B cell (primary cell): ENCODE measurements around the gene BTG1. TPM values are rescaled to one million over a fixed set of nuclear protein-coding genes. Genes with fewer than 3 reads are reported as not detected.

Source experiments
- ATAC-seq: fragments of 200-7000 bp; cut with Tn5 transposase; one replicate; pipeline ENCODE4 v1.10.0; 2021; ENCODE audit warnings: low read depth, mild to moderate bottlenecking, moderate number of reproducible peaks, moderate library complexity
- CTCF ChIA-PET: fragments of 350-600 bp; sonication (Branson Sonifier 250); formaldehyde crosslinking; loops from one replicate; lab custom pipeline; 2021; ENCODE audit warnings: antibody characterized with exemption, inconsistent platforms; lab: Charles Lee
- POLR2A ChIA-PET: fragments of 350-600 bp; sonication (Branson Sonifier 250); formaldehyde crosslinking; loops from one replicate; lab custom pipeline; 2021; ENCODE audit warnings: antibody characterized with exemption; lab: Charles Lee
- DNase-seq: peaks from one replicate; pipeline ENCODE4 v3.0.0; 2013
- H2AFZ ChIP-seq: 2 replicates; pipeline ENCODE4 v1.6.1; 2012; ENCODE audit warnings: mild to moderate bottlenecking, low read depth, low read length; ENCODE audit not compliant: insufficient read depth, poor library complexity, severe bottlenecking
- H3K27ac ChIP-seq, 2 donors: 1 replicate in 1 of 2; 2 replicates in 1 of 2; pipeline ENCODE4 v1.5.1; 2012 to 2013; ENCODE audit warnings: low read length in 2 of 2, mild to moderate bottlenecking in 2 of 2, moderate library complexity in 1 of 2
- H3K27me3 ChIP-seq, 4 experiments: fragments of 200-600 bp in 1 of 4; sonication (generic) in 1 of 4; replicated peaks in 1 of 4; 1 replicate in 2 of 4; 2 replicates in 2 of 4; pipeline versions ENCODE4 v1.6.1 to v1.7.0; 2013 to 2016; ENCODE audit warnings: low read length in 3 of 4, mild to moderate bottlenecking in 2 of 4, mixed read lengths in 1 of 4, moderate library complexity in 1 of 4; ENCODE audit not compliant: insufficient read depth in 4 of 4, control insufficient read depth in 3 of 4; ENCODE audit errors: control extremely low read depth in 1 of 4
- H3K36me3 ChIP-seq, 2 experiments: replicated peaks in 1 of 2; 1 replicate in 1 of 2; 2 replicates in 1 of 2; pipeline versions ENCODE4 v1.6.1 to v1.7.1; 2013; ENCODE audit warnings: low read length in 1 of 2; ENCODE audit not compliant: insufficient read depth in 2 of 2, control insufficient read depth in 1 of 2; ENCODE audit errors: control extremely low read depth in 1 of 2, extremely low read depth in 1 of 2
- H3K4me1 ChIP-seq, 2 donors: fragments of 200-600 bp in 1 of 2; sonication (generic) in 1 of 2; 1 replicate in 1 of 2; 2 replicates in 1 of 2; pipeline versions ENCODE4 v1.5.1 to v1.6.1; 2013 to 2017; ENCODE audit warnings: low read length in 2 of 2; ENCODE audit not compliant: control insufficient read depth in 2 of 2, insufficient read depth in 2 of 2
- H3K4me2 ChIP-seq: replicated peaks from 2 replicates; pipeline ENCODE3; 2012; ENCODE audit warnings: mild to moderate bottlenecking, low read depth, low read length; ENCODE audit not compliant: poor library complexity, severe bottlenecking
- H3K4me3 ChIP-seq, 5 experiments: fragments of 200-600 bp in 1 of 5; sonication (generic) in 1 of 5; 1 replicate in 3 of 5; 2 replicates in 2 of 5; pipeline versions ENCODE4 v1.5.1 to v1.7.0; 2011 to 2016; ENCODE audit warnings: low read length in 4 of 5, mild to moderate bottlenecking in 4 of 5, low read depth in 2 of 5, control low read depth in 1 of 5, moderate library complexity in 1 of 5; ENCODE audit not compliant: insufficient read depth in 1 of 5; ENCODE audit errors: control extremely low read depth in 1 of 5, extremely low read depth in 1 of 5
- H3K79me2 ChIP-seq: fragments of 200-600 bp; sonication (generic); one replicate; pipeline ENCODE4 v1.6.0; 2016; ENCODE audit warnings: low read length; ENCODE audit not compliant: control insufficient read depth, insufficient read depth
- H3K9ac ChIP-seq: fragments of 200-600 bp; sonication (generic); 2 replicates; pipeline ENCODE4 v1.6.1; 2017; ENCODE audit warnings: mild to moderate bottlenecking, low read length, moderate library complexity
- H3K9me3 ChIP-seq, 3 donors: one replicate each; pipeline versions ENCODE4 v1.6.1 to v1.7.1; 2013; ENCODE audit warnings: low read length in 2 of 3; ENCODE audit not compliant: control insufficient read depth in 2 of 3, insufficient read depth in 1 of 3; ENCODE audit errors: control extremely low read depth in 1 of 3
- H4K20me1 ChIP-seq: 2 replicates; pipeline ENCODE4 v1.6.0; 2012; ENCODE audit warnings: mild to moderate bottlenecking, low read length; ENCODE audit not compliant: insufficient read depth, control insufficient read depth, poor library complexity, severe bottlenecking
- H3K27ac Mint-ChIP-seq: one replicate; pipeline ENCODE4 v1.8.0; 2021; ENCODE audit warnings: mixed read lengths
- H3K27me3 Mint-ChIP-seq: one replicate; pipeline ENCODE4 v1.8.0; 2021; ENCODE audit warnings: mixed read lengths
- H3K4me1 Mint-ChIP-seq: one replicate; pipeline ENCODE4 v1.8.0; 2021; ENCODE audit warnings: mixed read lengths
- H3K4me3 Mint-ChIP-seq: one replicate; pipeline ENCODE4 v1.8.0; 2021; ENCODE audit warnings: mixed read lengths
- H3K9me3 Mint-ChIP-seq: one replicate; pipeline ENCODE4 v1.8.0; 2022; ENCODE audit warnings: mixed read lengths; ENCODE audit not compliant: insufficient read depth
- CTCF ChIP-seq: fragments of 200-600 bp; IDR thresholded peaks from one replicate; pipeline ENCODE4 v1.8.0; 2022; ENCODE audit warnings: antibody characterized with exemption, mild to moderate bottlenecking
- EZH2 ChIP-seq: IDR thresholded peaks from 2 replicates; pipeline ENCODE4 v1.6.1; 2012; ENCODE audit warnings: borderline replicate concordance, low read depth, mild to moderate bottlenecking, moderate library complexity, low read length; ENCODE audit not compliant: insufficient read depth, poor library complexity, severe bottlenecking
- WGBS: methylation state at CpG from one replicate; pipeline ENCODE4 v1.1.5; 2013; ENCODE audit warnings: missing lambda C conversion rate; ENCODE audit not compliant: insufficient coverage; 5-methylcytosine and 5-hydroxymethylcytosine counted together
- intact Hi-C: fragments of 100-400 bp; cut with micrococcal nuclease; formaldehyde crosslinking; loops from one replicate; pipeline ENCODE4 v1.10.0; 2022
- polyA plus RNA-seq: library from polyadenylated mRNA; depleted of rRNA; stranded (reverse); fragments of >200 nt; gene quantifications from 2 replicates; pipeline ENCODE4 v1.2.3, GENCODE V29; 2012
- total RNA-seq, 2 donors: library from RNA; stranded (reverse); fragments of 120-200 nt in 1 of 2; gene quantifications; 1 replicate in 1 of 2; 2 replicates in 1 of 2; pipeline versions ENCODE4 v1.2.3 to v1.2.4, GENCODE V29; 2013 to 2022

BTG1 gene
- total and polyA plus RNA-seq, 2 donors (not counting 1 experiment from before 2014, with no cell fraction given) = 322 to 733 TPM

DNA sequence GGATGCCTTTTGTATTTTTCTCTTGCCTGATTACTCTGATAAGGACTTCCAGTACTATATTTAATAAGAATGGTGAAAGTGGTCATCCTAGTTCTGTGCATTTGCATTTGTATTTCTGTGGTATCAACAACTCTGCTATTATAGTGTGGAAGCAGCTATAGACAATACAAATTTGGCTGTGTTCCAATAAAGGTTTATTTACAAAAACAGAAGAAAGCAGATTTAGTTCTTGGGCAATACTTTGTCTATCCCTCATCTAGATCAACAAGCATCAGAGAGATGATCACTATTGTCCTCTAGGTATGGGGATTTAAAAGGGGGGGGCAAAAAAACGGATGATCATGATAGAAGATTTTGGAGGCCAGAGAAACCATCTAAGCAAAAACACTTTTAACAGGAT, 19.1 kb upstream of the BTG1 start:
- Histone ChIP-seq H4K20me1 (no peaks in the 10 kb centered on the region), H3K4me1 (peaks cover 40 to 58% of the 10 kb centered on the region in 2 donors), H3K9ac (no peak overlapping the region), H3K27me3 (no peaks in the 10 kb centered on the region), H3K27ac (peak overlapping the region in 1 of 2 donors; percentile 65), H3K4me2 (no peak overlapping the region), H3K79me2 (peaks cover 59% of the 10 kb centered on the region), H2AFZ (no peak overlapping the region), H3K36me3 (no peaks in the 10 kb centered on the region), H3K4me3 (no peak overlapping the region), H3K9me3 (peaks cover 0 to 1% (median 0%) of the 10 kb centered on the region in 3 donors)
- no CpG with 5 or more reads among the region's 1 CpG for WGBS
- Mint-ChIP-seq H3K9me3 (no peaks in the 10 kb centered on the region), H3K4me1 (peaks cover 70% of the 10 kb centered on the region), H3K27ac (peak overlapping the region; percentile 53), H3K4me3 (no peak overlapping the region), H3K27me3 (no peaks in the 10 kb centered on the region)
- ChIA-PET CTCF (no interaction called here), POLR2A (no interaction called here)
- intact Hi-C loops = loop anchor here (2.0 kb wide), 1 partner anchor 16 kb away; no protein-coding TSS in a partner anchor
- no peak for DNase-seq
- no peak for ATAC-seq
- no peak for TF ChIP-seq CTCF
- TF ChIP-seq EZH2 = no peak

DNA sequence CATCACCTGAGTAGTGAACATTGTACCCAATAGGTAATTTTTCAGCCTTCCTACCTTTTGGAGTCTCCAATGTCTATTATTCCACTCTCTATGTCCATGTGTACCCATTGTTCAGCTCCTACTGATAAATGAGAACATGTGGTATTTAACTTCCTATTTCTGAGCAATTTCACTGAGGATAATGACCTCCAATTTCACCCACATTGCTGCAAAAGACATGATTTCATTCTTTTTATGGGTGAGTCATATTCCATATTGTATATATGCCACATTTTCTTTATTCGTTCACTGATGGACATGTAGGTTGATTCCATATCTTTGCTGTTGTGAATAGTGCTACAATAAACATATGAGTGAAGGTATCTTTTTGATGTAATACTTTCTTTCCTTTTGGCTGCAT, 16.4 kb upstream of the BTG1 start:
- no peak overlapping the region for H3K4me3 ChIP-seq
- no peaks in the 10 kb centered on the region for H3K36me3 ChIP-seq
- Mint-ChIP-seq H3K27ac (peak overlapping the region; percentile 74), H3K27me3 (no peaks in the 10 kb centered on the region), H3K4me1 (peaks cover 80% of the 10 kb centered on the region), H3K9me3 (no peaks in the 10 kb centered on the region), H3K4me3 (no peak overlapping the region)
- no peaks in the 10 kb centered on the region for H3K27me3 ChIP-seq
- peaks cover 46% of the 10 kb centered on the region for H3K79me2 ChIP-seq
- no peak for ATAC-seq
- WGBS = no CpG with 5 or more reads among the region's 1 CpG
- H3K27ac ChIP-seq = peak overlapping the region; percentile 87 to 89
- H3K9ac ChIP-seq = no peak overlapping the region
- ChIA-PET CTCF (interaction anchor here (1.1 kb wide), 1 partner anchor 9 kb away, joined by 3 read pairs; no protein-coding TSS in a partner anchor), POLR2A (interaction anchor here (0.6 to 1.8 kb wide), 2 partner anchors 12 to 17 kb away, joined by 3 to 4 read pairs; partner anchors contain the start of gene BTG1)
- H3K9me3 ChIP-seq = no peaks in the 10 kb centered on the region
- intact Hi-C loops = no loop called here
- DNase-seq = no peak
- peak overlapping the region; percentile 14 for H3K4me2 ChIP-seq
- no peak overlapping the region for H2AFZ ChIP-seq
- no peaks in the 10 kb centered on the region for H4K20me1 ChIP-seq
- peaks cover 56 to 71% of the 10 kb centered on the region in 2 donors for H3K4me1 ChIP-seq
- TF ChIP-seq EZH2 (no peak), CTCF (no peak)
